Panc1 (cell line): ENCODE measurements around the gene LCE2A. TPM values are rescaled to one million over a fixed set of nuclear protein-coding genes. Genes with fewer than 3 reads are reported as not detected.

Experiments
- ATAC-seq: fragments of 200-7000 bp; cut with Tn5 transposase; 2 replicates; pipeline ENCODE4 v1.9.1; 2020; ENCODE audit warnings: mild to moderate bottlenecking, moderate library complexity
- BruUV-seq: library from RNA; stranded (reverse); fragments of 400-500 nt; replicated peaks from 2 replicates; lab custom pipeline; 2021; lab: Mats Ljungman, UMichigan
- CTCF ChIA-PET: fragments of 300-600 bp; sonication (Branson Sonifier 250); formaldehyde crosslinking; loops from one replicate; lab custom pipeline; 2022; ENCODE audit warnings: antibody characterized with exemption; lab: Charles Lee
- POLR2A ChIA-PET: fragments of 300-600 bp; sonication (Branson Sonifier 250); formaldehyde crosslinking; loops from one replicate; lab custom pipeline; 2022; ENCODE audit warnings: antibody characterized with exemption; lab: Charles Lee
- DNase-seq: peaks from one replicate; pipeline ENCODE4 v3.0.0-alpha.2; 2010; ENCODE audit warnings: low read depth, low spot score
- H3K27ac ChIP-seq: 2 replicates; pipeline ENCODE4 v1.5.1; 2011; ENCODE audit warnings: mild to moderate bottlenecking, low read length, inconsistent platforms
- H3K27me3 ChIP-seq: fragments of 200-500 bp; sonication (Bioruptor generic); 2 replicates; pipeline ENCODE4 v1.6.0; 2014; ENCODE audit warnings: low read length, inconsistent platforms; ENCODE audit not compliant: control insufficient read depth, insufficient read depth
- H3K36me3 ChIP-seq: fragments of 200-500 bp; sonication (Bioruptor generic); 2 replicates; pipeline ENCODE4 v1.5.1; 2014; ENCODE audit warnings: inconsistent platforms, mild to moderate bottlenecking, low read length, moderate library complexity; ENCODE audit not compliant: control insufficient read depth, insufficient read depth
- H3K4me1 ChIP-seq: 2 replicates; pipeline ENCODE4 v1.5.1; 2011; ENCODE audit warnings: inconsistent platforms, mild to moderate bottlenecking, low read length, moderate library complexity; ENCODE audit not compliant: control insufficient read depth, insufficient read depth
- H3K4me3 ChIP-seq, 2 experiments: 2 replicates each; pipeline ENCODE4 v1.5.1; 2011 to 2012; ENCODE audit warnings: low read depth in 2 of 2, low read length in 2 of 2, mild to moderate bottlenecking in 2 of 2, inconsistent platforms in 1 of 2, moderate library complexity in 1 of 2
- H3K9me3 ChIP-seq: fragments of 200-500 bp; sonication (Bioruptor generic); 2 replicates; pipeline ENCODE4 v1.5.1; 2014; ENCODE audit warnings: low read depth, mild to moderate bottlenecking, inconsistent platforms, low read length, moderate library complexity; ENCODE audit not compliant: control insufficient read depth, insufficient read depth
- POLR2AphosphoS5 ChIP-seq: IDR thresholded peaks from 2 replicates; pipeline ENCODE4 v1.6.1; 2012; ENCODE audit warnings: mild to moderate bottlenecking, low read depth, low read length, moderate library complexity
- REST ChIP-seq, 2 experiments: IDR thresholded peaks; 2 replicates each; pipeline ENCODE4 v1.6.1; 2011 to 2012; ENCODE audit warnings: low read depth in 2 of 2, control low read depth in 1 of 2, low read length in 1 of 2, mild to moderate bottlenecking in 1 of 2, moderate library complexity in 1 of 2; ENCODE audit not compliant: insufficient read depth in 1 of 2
- SIN3A ChIP-seq: IDR thresholded peaks from 2 replicates; pipeline ENCODE4 v1.6.1; 2012; ENCODE audit warnings: low read depth, mild to moderate bottlenecking, low read length, moderate library complexity, borderline replicate concordance; ENCODE audit not compliant: insufficient read depth
- TCF7L2 ChIP-seq: IDR thresholded peaks from 2 replicates; pipeline ENCODE4 v1.6.1; 2011; ENCODE audit warnings: mild to moderate bottlenecking, low read depth, low read length, inconsistent platforms
- in situ Hi-C: cut with HindIII; loops from 2 replicates; pipeline ENCODE4 v1.10.0; 2016; ENCODE audit warnings: low sequenced_read_pairs, low pct_unique_long_range_greater_than_20kb
- intact Hi-C: fragments of 100-400 bp; cut with micrococcal nuclease; formaldehyde crosslinking; loops from one replicate; pipeline ENCODE4 v1.10.0; 2022; ENCODE audit not compliant: unreplicated experiment
- total RNA-seq: library from RNA; stranded (reverse); gene quantifications from one replicate; pipeline ENCODE4 v1.2.1, GENCODE V29; 2021; ENCODE audit not compliant: unreplicated experiment
- TF ChIP-seq, protein P1 (sequence below): fragments of 450-650 bp; IDR thresholded peaks from 2 replicates; pipeline ENCODE4 v1.5.1; 2017; ENCODE audit warnings: mild to moderate bottlenecking

The LCE2A gene
- total RNA-seq, 1 experiment from 2014 or later = not detected

GRCh38 chr1:152725261-152725660 is 27.1 kb downstream of the LCE2A start:
- POLR2A ChIA-PET = no interaction called here

GRCh38 chr1:152728986-152729385 is 30.8 kb downstream of the LCE2A start:
- TF ChIP-seq, protein P1, sequence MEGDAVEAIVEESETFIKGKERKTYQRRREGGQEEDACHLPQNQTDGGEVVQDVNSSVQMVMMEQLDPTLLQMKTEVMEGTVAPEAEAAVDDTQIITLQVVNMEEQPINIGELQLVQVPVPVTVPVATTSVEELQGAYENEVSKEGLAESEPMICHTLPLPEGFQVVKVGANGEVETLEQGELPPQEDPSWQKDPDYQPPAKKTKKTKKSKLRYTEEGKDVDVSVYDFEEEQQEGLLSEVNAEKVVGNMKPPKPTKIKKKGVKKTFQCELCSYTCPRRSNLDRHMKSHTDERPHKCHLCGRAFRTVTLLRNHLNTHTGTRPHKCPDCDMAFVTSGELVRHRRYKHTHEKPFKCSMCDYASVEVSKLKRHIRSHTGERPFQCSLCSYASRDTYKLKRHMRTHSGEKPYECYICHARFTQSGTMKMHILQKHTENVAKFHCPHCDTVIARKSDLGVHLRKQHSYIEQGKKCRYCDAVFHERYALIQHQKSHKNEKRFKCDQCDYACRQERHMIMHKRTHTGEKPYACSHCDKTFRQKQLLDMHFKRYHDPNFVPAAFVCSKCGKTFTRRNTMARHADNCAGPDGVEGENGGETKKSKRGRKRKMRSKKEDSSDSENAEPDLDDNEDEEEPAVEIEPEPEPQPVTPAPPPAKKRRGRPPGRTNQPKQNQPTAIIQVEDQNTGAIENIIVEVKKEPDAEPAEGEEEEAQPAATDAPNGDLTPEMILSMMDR = no peak
- TF ChIP-seq TCF7L2 (no peak), POLR2AphosphoS5 (no peak)
- no peak for DNase-seq
- ChIA-PET CTCF (no interaction called here), POLR2A (no interaction called here)
- H3K27ac ChIP-seq = no peak overlapping the region
- ATAC-seq = no peak
- H3K4me3 ChIP-seq = no peak overlapping the region
- no peaks in the 10 kb centered on the region for H3K9me3 ChIP-seq
- no peaks in the 10 kb centered on the region for H3K36me3 ChIP-seq
- no TSS peak for BruUV-seq
- in situ Hi-C loops (no loop called here), intact Hi-C loops (no loop called here)
- H3K27me3 ChIP-seq = no peaks in the 10 kb centered on the region; the same call in none of the 2 replicates
- no peaks in the 10 kb centered on the region for H3K4me1 ChIP-seq

More at GRCh38 chr1:152725261-152725660, 27.1 kb downstream of the LCE2A start:
- no peak overlapping the region for H3K4me3 ChIP-seq
- ATAC-seq (no peak), DNase-seq (no peak)
- H3K36me3 ChIP-seq = no peaks in the 10 kb centered on the region
- TF ChIP-seq TCF7L2 (no peak), SIN3A (no peak), REST (IDR thresholded peaks at IDR 0.05; ENCODE audit: insufficient read depth in 1 of 2, low read depth in 2 of 2, low read length in 1 of 2) (no peak), POLR2AphosphoS5 (no peak)
- TF ChIP-seq, protein P1 = 0 out of 2 replicates have a peak, but pooled peaks have one; percentile 4
- CTCF ChIA-PET = no interaction called here
- BruUV-seq = no TSS peak
- intact Hi-C loops = no loop called here
- no peaks in the 10 kb centered on the region; the same call in none of the 2 replicates for H3K27me3 ChIP-seq
- no peaks in the 10 kb centered on the region for H3K4me1 ChIP-seq
- H3K27ac ChIP-seq = no peak overlapping the region
- in situ Hi-C loops = no loop called here
- no peaks in the 10 kb centered on the region for H3K9me3 ChIP-seq
